Kidney (tissue), 14 donors: ENCODE measurements around the gene CD44. TPM values are rescaled to one million over a fixed set of nuclear protein-coding genes. Genes with fewer than 3 reads are reported as not detected.

Source experiments
- DNase-seq, 5 donors: peaks; one replicate each; pipeline ENCODE4 v3.0.0-alpha.2; 2013 to 2020
- FAIRE-seq: peaks from 2 replicates; lab custom pipeline; 2012; peaks lifted over from hg19 to GRCh38; lab: Jason Lieb, UNC
- H3K27ac ChIP-seq, 2 donors: one replicate each; pipeline ENCODE4 v1.7.0; 2013; ENCODE audit warnings: low read depth in 2 of 2, low read length in 2 of 2, inconsistent platforms in 1 of 2
- H3K27me3 ChIP-seq: one replicate; pipeline ENCODE4 v1.7.1; 2013; ENCODE audit warnings: low read length, inconsistent platforms; ENCODE audit not compliant: control insufficient read depth, insufficient read depth
- H3K36me3 ChIP-seq, 3 donors: one replicate each; pipeline versions ENCODE4 v1.7.0 to v1.7.1; 2013; ENCODE audit warnings: low read length in 3 of 3, control low read depth in 1 of 3, inconsistent platforms in 1 of 3; ENCODE audit not compliant: insufficient read depth in 3 of 3, control insufficient read depth in 2 of 3
- H3K4me1 ChIP-seq, 3 donors: one replicate each; pipeline versions ENCODE4 v1.7.0 to v1.7.1; 2013; ENCODE audit warnings: low read length in 3 of 3, inconsistent platforms in 1 of 3, low read depth in 1 of 3; ENCODE audit not compliant: control insufficient read depth in 2 of 3, insufficient read depth in 2 of 3
- H3K4me3 ChIP-seq, 3 donors: one replicate each; pipeline versions ENCODE4 v1.7.0 to v1.8.1; 2013; ENCODE audit warnings: low read length in 3 of 3, control low read depth in 1 of 3, inconsistent platforms in 1 of 3
- H3K9ac ChIP-seq, 3 donors: one replicate each; pipeline versions ENCODE4 v1.7.0 to v1.7.1; 2013; ENCODE audit warnings: low read length in 3 of 3, control low read depth in 1 of 3, inconsistent platforms in 1 of 3
- H3K9me3 ChIP-seq, 3 donors: one replicate each; pipeline versions ENCODE4 v1.7.0 to v1.7.1; 2013; ENCODE audit warnings: low read length in 3 of 3, control low read depth in 1 of 3, inconsistent platforms in 1 of 3; ENCODE audit not compliant: control insufficient read depth in 2 of 3, insufficient read depth in 1 of 3
- intact Hi-C: fragments of 100-400 bp; cut with DNase I; formaldehyde crosslinking; loops from one replicate; pipeline ENCODE4 v1.11.1; 2022
- polyA plus RNA-seq: library from polyadenylated mRNA; stranded (reverse); fragments of 350-450 nt; fragmentation: Illumina TruSeq; extraction: RNeasy Lipid Tissue Mini Kit (QIAGEN cat#74804); gene quantifications from one replicate; pipeline ENCODE4 v1.2.3, GENCODE V29; 2014; ENCODE audit warnings: low read depth, low replicate concordance; ENCODE audit not compliant: insufficient read depth
- total RNA-seq: library from RNA; stranded (reverse); fragmentation: NEBNext Ultra II Directional; extraction: Animal tissue kit (Norgen Biotek cat#: 25700); gene quantifications from one replicate; pipeline ENCODE4 v1.2.1, GENCODE V29; 2021
- TF ChIP-seq, protein P1 (sequence below): IDR thresholded peaks from 3 replicates; pipeline ENCODE4 v1.5.1; 2012; ENCODE audit warnings: mild to moderate bottlenecking, moderate library complexity, borderline replicate concordance; ENCODE audit not compliant: insufficient read depth; ENCODE audit errors: extremely low read depth
- donor health status: control.
- donor health status: control.
- donor health status: control.
- donor health status: control.
- donor health status: control.
- donor health status: DM: yes; HTN: yes; CAD: no.
- donor health status: Normal renal cell carcinoma (clear cell type).

CD44 gene
- total and polyA plus RNA-seq, 2 donors from 2014 or later, result 13.8 to 235 TPM

GRCh38 chr11:35214792-35215193 is 75.8 kb downstream of the CD44 start:
- Histone ChIP-seq H3K4me1 (no peaks in the 10 kb centered on the region), H3K9me3 (no peaks in the 10 kb centered on the region), H3K9ac (no peak overlapping the region), H3K4me3 (no peak overlapping the region), H3K27me3 (no peaks in the 10 kb centered on the region), H3K27ac (no peak overlapping the region), H3K36me3 (no peaks in the 10 kb centered on the region)
- DNase-seq, result no peak
- TF ChIP-seq, protein P1, sequence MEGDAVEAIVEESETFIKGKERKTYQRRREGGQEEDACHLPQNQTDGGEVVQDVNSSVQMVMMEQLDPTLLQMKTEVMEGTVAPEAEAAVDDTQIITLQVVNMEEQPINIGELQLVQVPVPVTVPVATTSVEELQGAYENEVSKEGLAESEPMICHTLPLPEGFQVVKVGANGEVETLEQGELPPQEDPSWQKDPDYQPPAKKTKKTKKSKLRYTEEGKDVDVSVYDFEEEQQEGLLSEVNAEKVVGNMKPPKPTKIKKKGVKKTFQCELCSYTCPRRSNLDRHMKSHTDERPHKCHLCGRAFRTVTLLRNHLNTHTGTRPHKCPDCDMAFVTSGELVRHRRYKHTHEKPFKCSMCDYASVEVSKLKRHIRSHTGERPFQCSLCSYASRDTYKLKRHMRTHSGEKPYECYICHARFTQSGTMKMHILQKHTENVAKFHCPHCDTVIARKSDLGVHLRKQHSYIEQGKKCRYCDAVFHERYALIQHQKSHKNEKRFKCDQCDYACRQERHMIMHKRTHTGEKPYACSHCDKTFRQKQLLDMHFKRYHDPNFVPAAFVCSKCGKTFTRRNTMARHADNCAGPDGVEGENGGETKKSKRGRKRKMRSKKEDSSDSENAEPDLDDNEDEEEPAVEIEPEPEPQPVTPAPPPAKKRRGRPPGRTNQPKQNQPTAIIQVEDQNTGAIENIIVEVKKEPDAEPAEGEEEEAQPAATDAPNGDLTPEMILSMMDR, result no peak
- intact Hi-C loops, result no loop called here
- no peak for FAIRE-seq

DNA sequence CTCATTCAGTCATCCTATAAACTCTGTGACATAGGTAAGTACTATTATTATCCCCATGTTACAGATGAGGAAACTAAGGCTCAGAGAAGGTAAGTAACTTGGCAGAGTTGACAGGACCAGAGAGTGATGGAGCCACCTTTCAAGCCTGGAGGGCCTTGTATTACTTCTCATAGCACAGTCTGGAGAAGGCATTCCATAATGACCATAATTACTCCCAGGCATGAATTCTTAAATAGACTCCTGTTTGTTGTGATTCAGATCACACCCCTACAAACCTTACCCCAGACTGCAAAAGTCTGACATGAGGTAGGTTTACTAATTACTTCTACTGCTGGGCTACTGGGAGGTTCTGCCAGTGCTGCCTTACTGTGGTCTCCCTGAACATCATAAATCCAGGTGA is 77.0 kb downstream of the CD44 start:
- H3K36me3 ChIP-seq, result no peaks in the 10 kb centered on the region
- no peak overlapping the region for H3K9ac ChIP-seq
- H3K27me3 ChIP-seq, result no peaks in the 10 kb centered on the region
- H3K9me3 ChIP-seq, result no peaks in the 10 kb centered on the region
- no peaks in the 10 kb centered on the region for H3K4me1 ChIP-seq
- intact Hi-C loops, result no loop called here
- FAIRE-seq (no peak), DNase-seq (no peak)
- TF ChIP-seq, protein P1, result no peak
- no peak overlapping the region for H3K27ac ChIP-seq
- no peak overlapping the region for H3K4me3 ChIP-seq

DNA sequence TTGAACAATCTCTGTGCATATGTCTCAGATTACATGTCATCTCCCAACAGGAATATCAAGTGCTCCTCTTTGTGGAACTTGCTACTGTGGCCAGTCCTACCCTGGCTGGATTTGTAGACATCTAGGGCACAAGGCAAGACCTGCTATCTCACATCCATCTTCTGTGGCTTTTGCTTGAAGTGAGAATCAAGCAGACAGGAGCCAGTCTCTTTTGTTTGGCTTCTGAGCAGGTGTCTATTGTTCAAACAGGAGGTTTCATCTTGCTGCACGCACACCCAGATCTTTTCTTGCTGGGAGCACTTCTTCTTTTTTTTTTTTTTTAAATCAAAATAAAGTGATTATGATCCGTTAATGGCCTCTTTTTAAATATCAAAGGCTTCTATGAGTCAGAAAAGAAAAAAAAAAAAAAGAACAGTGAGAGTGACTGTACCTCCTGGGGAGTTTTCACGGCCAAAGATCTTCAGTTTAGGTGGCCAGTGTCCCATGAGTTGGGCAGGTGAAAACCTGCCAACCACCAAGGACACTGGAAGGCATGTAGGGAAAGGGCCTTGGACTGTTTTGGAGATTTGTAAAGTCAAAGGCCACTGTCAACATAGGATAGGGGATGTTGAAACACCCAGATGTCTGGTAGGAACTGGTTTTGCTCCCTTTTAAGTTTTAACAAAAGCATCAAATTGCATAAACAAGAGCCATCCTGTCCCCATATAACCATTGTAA is 78.1 kb downstream of the CD44 start:
- intact Hi-C loops, result no loop called here
- TF ChIP-seq, protein P1, result no peak
- Histone ChIP-seq H3K9ac (no peak overlapping the region), H3K4me3 (no peak overlapping the region), H3K27me3 (no peaks in the 10 kb centered on the region), H3K9me3 (no peaks in the 10 kb centered on the region), H3K27ac (no peak overlapping the region), H3K4me1 (no peaks in the 10 kb centered on the region), H3K36me3 (no peaks in the 10 kb centered on the region)
- no peak for FAIRE-seq
- no peak for DNase-seq
